ENCODE measurements around the gene UNC13A.

- TF ChIP-seq EP300 (IDR thresholded peaks at IDR 0.05) (no peak), CTCF (IDR thresholded peaks at IDR 0.05) (no peak), POLR2A (IDR thresholded peaks at IDR 0.05) (no peak)
These were observed 40.0 kb downstream of the UNC13A start for GRCh38 chr19:17648097-17648660.

Measured in gastroesophageal sphincter (tissue), 3 donors.